Fibroblast of skin of left biceps (primary cell): ENCODE results near the gene SZRD1.

ENCODE experiments used
- DNase-seq, 2 experiments: peaks; one replicate each; pipeline ENCODE4 v3.0.0-alpha.2; 2013; ENCODE audit warnings: low read depth in 2 of 2

Gene SZRD1

DNA sequence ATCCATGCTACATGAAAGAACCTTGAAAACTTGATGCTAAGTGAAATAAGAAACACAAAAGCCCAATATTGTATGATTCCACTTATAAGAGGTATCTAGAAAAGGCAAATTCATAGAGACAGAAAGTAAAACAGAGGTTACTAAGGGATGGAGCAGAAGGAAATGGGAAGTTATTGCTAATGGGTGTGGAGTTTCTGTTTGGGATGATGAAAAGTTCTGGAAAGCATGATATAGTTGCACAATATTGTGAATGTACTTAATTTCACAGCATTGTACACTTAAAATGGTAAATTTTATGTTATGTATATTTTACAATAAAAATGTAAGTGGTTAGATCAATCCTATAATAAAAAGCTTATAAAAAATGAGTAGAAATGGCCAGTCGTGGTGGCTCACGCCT is 71.9 kb downstream of the SZRD1 start:
- DNase-seq: no peak

- DNase-seq: no peak
Measured at GRCh38 chr1:16440131-16440469, 73.1 kb downstream of the SZRD1 start.

DNA sequence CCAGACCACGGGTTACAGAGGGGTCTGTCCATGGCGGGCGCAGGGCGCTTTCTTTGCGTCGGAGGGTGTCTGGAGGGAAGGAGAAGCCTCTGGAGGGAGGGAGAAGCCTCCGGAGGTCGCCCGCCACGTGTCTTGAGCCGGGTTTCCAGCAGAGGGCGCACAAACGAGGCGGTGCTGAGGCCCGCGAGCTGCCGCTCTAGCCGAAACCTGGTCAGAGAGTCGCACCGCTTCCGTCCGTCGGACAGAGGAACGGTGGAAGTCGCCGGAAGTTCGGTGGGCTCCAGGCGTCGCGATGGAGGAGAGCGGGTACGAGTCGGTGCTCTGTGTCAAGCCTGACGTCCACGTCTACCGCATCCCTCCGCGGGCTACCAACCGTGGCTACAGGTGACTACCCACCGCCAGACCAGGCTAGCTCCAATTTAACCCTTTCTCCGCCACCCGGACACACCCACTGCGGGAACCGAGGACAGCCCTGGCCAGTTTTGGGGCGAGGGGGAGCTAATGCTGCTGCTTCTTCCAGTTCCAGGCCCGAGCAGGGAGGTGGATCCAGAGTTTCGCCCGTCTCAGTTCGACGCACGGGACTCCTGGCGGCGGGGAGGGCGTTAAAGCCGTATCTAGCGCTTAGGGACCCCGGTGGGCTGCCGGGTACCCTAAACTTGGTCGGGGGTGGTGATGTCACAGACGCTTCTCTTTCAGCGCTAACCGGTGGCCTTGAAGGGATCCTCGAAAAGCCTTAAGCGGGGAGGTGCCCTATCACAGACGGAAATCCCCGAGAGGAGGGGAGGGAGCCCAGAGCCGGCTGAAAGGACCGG is 73.6 kb downstream of the SZRD1 start, which contains the start of gene NECAP2:
Gene NECAP2 (plus strand): TSS at position 255 of the 812 bp plus-strand sequence. CDS start 38 bp downstream, at position 293.
- DNase-seq: peak; percentile 66 to 74

DNA sequence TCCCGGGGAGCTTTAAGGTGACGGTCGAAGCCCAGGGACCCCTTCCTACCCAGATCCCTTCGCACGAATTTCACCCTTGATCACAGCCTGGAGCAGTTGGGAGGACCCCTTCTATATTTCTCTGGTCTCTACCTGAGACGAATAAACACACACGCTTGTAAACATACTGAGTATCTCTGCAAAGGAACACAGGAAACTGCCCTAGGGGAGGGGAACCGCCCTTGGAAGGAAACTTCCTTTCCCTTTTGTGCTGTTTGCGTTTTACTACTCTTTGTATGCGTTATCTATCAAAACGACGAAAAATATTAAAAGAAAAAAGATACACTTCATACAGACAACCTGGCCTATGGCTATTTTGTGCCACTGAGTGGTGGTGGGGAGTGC is 74.2 kb downstream of the SZRD1 start:
- no peak for DNase-seq

GRCh38 chr1:16442265-16442664 is 75.2 kb downstream of the SZRD1 start:
- no peak for DNase-seq

DNA sequence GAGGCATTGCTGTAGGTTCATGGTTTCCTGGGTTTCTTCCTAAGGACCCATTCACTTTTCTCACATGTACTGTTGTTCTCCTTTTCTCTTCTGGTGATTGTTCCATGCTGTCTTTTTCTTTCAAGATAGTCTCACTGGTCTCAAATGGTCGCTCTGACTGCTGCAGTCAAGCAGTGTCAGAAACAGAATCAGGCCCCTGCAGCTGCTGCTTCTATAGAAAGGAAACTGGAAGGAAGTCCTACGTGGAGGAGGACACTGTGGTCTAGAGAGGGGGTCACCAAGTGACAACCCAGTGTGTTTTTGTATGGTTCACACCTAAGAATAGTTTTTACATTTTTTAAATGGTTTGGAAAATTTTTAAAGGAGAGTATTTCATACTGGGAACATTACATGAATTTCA is 75.9 kb downstream of the SZRD1 start:
- no peak for DNase-seq

- DNase-seq: no peak
Measured at GRCh38 chr1:16443975-16444770, 77.1 kb downstream of the SZRD1 start.

- DNase-seq: no peak
Measured at GRCh38 chr1:16445052-16445451, 78.0 kb downstream of the SZRD1 start.

DNA sequence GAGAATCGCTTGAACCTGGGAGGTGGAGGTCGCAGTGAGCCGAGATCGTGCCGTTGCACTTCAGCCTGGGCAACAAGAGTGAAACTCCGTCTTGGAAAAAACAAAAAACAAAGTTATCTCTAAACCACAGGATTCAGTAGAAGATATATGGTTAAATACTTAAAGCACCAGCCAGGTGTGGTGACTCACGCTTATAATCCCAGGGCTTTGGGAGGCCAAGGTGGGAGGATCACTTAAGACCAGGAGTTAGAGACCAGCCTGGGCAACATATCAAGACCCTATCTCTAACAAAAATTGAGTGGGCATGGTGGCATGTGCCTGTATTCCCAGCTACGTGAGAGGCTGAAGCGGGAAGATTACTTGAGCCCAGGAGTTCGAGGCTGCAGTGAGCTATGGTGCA is 79.1 kb downstream of the SZRD1 start:
- no peak for DNase-seq

GRCh38 chr1:16447641-16448040 is 80.6 kb downstream of the SZRD1 start:
- DNase-seq: no peak
